COLO668 (cell line): ENCODE results near the gene CSNK1E.

Experiments used
- DNase-seq: peaks from one replicate; lab custom pipeline; 2025; ENCODE audit not compliant: unreplicated experiment; lab: John Stamatoyannopoulos, UW

CSNK1E gene

GRCh38 chr22:38250643-38251340, 66.4 kb downstream of the CSNK1E start:
- DNase-seq = no peak

GRCh38 chr22:38249803-38250642, 67.2 kb downstream of the CSNK1E start:
- no peak for DNase-seq

- no peak for DNase-seq
These were observed 67.9 kb downstream of the CSNK1E start for GRCh38 chr22:38249301-38249700.

- no peak for DNase-seq
These were observed 69.0 kb downstream of the CSNK1E start for GRCh38 chr22:38248280-38248679.

- no peak for DNase-seq
These were observed 69.5 kb downstream of the CSNK1E start for GRCh38 chr22:38247713-38248112.

- DNase-seq = no peak
These were observed 70.5 kb downstream of the CSNK1E start for GRCh38 chr22:38246692-38247091.

- DNase-seq = no peak
These were observed 71.1 kb downstream of the CSNK1E start for GRCh38 chr22:38246046-38246658.

GRCh38 chr22:38244106-38244505, 73.1 kb downstream of the CSNK1E start:
- no peak for DNase-seq

GRCh38 chr22:38243007-38243765, 74.0 kb downstream of the CSNK1E start:
- DNase-seq = peak; percentile 95

- peak; percentile 65 for DNase-seq
These were observed 76.4 kb downstream of the CSNK1E start for GRCh38 chr22:38240734-38241252.
